Adrenal gland (tissue), 12 donors: ENCODE data around the gene NRP1. TPM values are rescaled to one million over a fixed set of nuclear protein-coding genes. Genes with fewer than 3 reads are reported as not detected.

ENCODE experiments used
- DNase-seq, 7 donors: peaks; one replicate each; pipeline ENCODE4 v3.0.0-alpha.2; 2019 to 2020
- H3K27ac ChIP-seq, 5 donors: fragments of 200-600 bp; sonication (generic) in 4 of 5; 1 replicate in 3 of 5; 2 replicates in 2 of 5; pipeline versions ENCODE4 v1.5.1 to v1.8.0; 2016 to 2020; ENCODE audit warnings: mild to moderate bottlenecking in 1 of 5
- H3K27me3 ChIP-seq: fragments of 200-600 bp; 2 replicates; pipeline ENCODE4 v1.8.0; 2021
- H3K36me3 ChIP-seq, 2 donors: fragments of 200-600 bp; replicated peaks in 1 of 2; 1 replicate in 1 of 2; 2 replicates in 1 of 2; pipeline versions ENCODE4 v1.5.1 to v1.8.0; 2018 to 2022
- H3K4me1 ChIP-seq, 2 donors: fragments of 200-600 bp; replicated peaks in 1 of 2; 1 replicate in 1 of 2; 2 replicates in 1 of 2; pipeline versions ENCODE4 v1.5.1 to v1.8.0; 2018 to 2021
- H3K4me3 ChIP-seq, 4 donors: fragments of 200-600 bp; sonication (generic) in 3 of 4; one replicate each; pipeline ENCODE4 v1.5.1; 2016 to 2018
- H3K9me3 ChIP-seq, 3 donors: fragments of 200-600 bp; sonication (generic) in 1 of 3; replicated peaks in 1 of 3; 1 replicate in 2 of 3; 2 replicates in 1 of 3; pipeline versions ENCODE4 v1.5.1 to v1.8.0; 2016 to 2021
- POLR2A ChIP-seq, 2 donors: fragments of 450-650 bp; IDR thresholded peaks; one replicate each; pipeline ENCODE4 v1.6.1; 2017; ENCODE audit warnings: antibody characterized with exemption in 2 of 2, mild to moderate bottlenecking in 2 of 2, moderate library complexity in 1 of 2
- WGBS, 4 donors: extraction: QIAGEN DNeasy Blood & Tissue Kit in 2 of 4; methylation state at CpG; one replicate each; pipeline versions ENCODE4 v1.1.5 to v1.1.7; 2013 to 2017; 5-methylcytosine and 5-hydroxymethylcytosine counted together
- intact Hi-C, 2 donors: fragments of 100-400 bp; cut with DNase I; formaldehyde crosslinking; loops; one replicate each; pipeline versions ENCODE4 v1.14.1 to v1.15.0; 2022 to 2023
- polyA plus RNA-seq, 3 donors: library from polyadenylated mRNA; stranded (reverse); fragments of 200-250 nt in 2 of 3; fragments of 350-450 nt in 1 of 3; fragmentation: Illumina TruSeq in 1 of 3; extraction: RNeasy Lipid Tissue Mini Kit (QIAGEN cat#74804) in 1 of 3; gene quantifications; one replicate each; pipeline ENCODE4 v1.2.3, GENCODE V29; 2013 to 2014
- total RNA-seq, 9 donors: library from RNA; depleted of rRNA in 4 of 9; stranded (reverse); fragments of >200 nt in 4 of 9; fragments of 120-200 nt in 1 of 9; fragmentation: NEBNext Ultra II Directional in 1 of 9; extraction: Animal tissue kit (Norgen Biotek cat#: 25700) in 1 of 9; gene quantifications; one replicate each; pipeline versions ENCODE4 v1.1.0 to v1.2.4, GENCODE V29; 2013 to 2023
- TF ChIP-seq, protein P1 (sequence below), 6 experiments: fragments of 450-650 bp in 4 of 6; fragments of 200-600 bp in 2 of 6; sonication (generic) in 1 of 6; IDR thresholded peaks; 1 replicate in 5 of 6; 2 replicates in 1 of 6; pipeline versions ENCODE4 v1.5.1 to v1.8.0; 2016 to 2021; ENCODE audit warnings: antibody characterized with exemption in 6 of 6, mild to moderate bottlenecking in 2 of 6, moderate library complexity in 1 of 6
- donor health status: healthy with polysubstance abuse.
- donor health status: Bipolar disorder and iron deficiency.
- donor health status: DM: yes; HTN: yes; CAD: no.
- donor health status: DM: no; HTN: no; CAD: no.
- donor health status: DM: no; HTN: no; CAD: no.
- donor health status: DM: yes; HTN: yes; CAD: no.

Gene NRP1
- total and polyA plus RNA-seq, 12 donors: 20.2 to 151 (median 92.1) TPM

DNA sequence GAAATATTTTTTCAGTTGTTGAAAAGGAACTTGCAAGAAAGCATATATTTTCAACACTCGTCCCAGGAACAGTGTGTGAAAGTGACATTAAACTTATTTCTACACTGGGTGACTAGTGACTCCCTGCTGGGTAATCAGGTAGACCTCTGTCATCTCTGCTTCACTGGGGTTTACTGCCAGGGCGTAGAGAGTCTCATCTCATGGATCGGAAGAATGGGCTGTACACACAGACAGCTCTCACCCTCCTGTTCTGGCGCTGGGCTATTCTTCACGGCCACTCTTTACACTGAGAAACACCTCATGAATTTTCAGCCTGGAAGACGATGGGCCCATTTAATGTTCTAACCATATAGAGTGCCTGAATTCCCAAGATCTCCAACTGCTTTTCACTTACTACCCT lies 36.4 kb downstream of the NRP1 start:
- intact Hi-C loops: no loop called here

DNA sequence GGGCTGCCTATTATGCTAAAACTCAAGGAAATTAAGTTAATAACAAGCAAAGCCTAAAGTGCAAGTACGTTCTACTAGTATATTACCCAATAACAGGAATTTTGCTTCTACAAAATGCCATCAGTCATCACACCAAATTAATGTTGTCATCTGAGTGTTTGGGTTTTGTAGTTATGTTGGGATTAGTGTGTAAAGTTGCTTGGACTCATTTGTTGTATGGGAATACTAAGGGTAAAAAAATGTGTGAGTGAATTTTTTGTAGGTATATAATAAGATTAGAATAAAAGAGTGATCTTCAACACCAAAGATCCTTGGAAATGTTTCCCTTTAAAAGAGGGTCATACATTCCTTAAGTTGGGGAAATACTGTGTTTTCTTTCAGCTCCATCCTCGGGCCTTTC lies 38.6 kb downstream of the NRP1 start:
- WGBS, 4 donors: 67 to 74% (median 70%) methylated on average over 2 of the region's 2 CpGs
- no peak for DNase-seq
- intact Hi-C loops: no loop called here
- H3K36me3 ChIP-seq: peaks cover 0 to 11% of the 10 kb centered on the region in 2 donors
- H3K4me1 ChIP-seq: peaks cover 6 to 33% of the 10 kb centered on the region in 2 donors
- no peaks in the 10 kb centered on the region for H3K9me3 ChIP-seq
- TF ChIP-seq POLR2A (IDR thresholded peaks at IDR 0.05): no peak
- TF ChIP-seq, protein P1, sequence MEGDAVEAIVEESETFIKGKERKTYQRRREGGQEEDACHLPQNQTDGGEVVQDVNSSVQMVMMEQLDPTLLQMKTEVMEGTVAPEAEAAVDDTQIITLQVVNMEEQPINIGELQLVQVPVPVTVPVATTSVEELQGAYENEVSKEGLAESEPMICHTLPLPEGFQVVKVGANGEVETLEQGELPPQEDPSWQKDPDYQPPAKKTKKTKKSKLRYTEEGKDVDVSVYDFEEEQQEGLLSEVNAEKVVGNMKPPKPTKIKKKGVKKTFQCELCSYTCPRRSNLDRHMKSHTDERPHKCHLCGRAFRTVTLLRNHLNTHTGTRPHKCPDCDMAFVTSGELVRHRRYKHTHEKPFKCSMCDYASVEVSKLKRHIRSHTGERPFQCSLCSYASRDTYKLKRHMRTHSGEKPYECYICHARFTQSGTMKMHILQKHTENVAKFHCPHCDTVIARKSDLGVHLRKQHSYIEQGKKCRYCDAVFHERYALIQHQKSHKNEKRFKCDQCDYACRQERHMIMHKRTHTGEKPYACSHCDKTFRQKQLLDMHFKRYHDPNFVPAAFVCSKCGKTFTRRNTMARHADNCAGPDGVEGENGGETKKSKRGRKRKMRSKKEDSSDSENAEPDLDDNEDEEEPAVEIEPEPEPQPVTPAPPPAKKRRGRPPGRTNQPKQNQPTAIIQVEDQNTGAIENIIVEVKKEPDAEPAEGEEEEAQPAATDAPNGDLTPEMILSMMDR (IDR thresholded peaks at IDR 0.05): no peak
- H3K27ac ChIP-seq: peak overlapping the region in 2 of 5 donors; percentile 6 to 15
- H3K4me3 ChIP-seq: no peak overlapping the region
- H3K27me3 ChIP-seq: no peaks in the 10 kb centered on the region

More for the DNA sequence above, 36.4 kb downstream of the NRP1 start:
- Histone ChIP-seq H3K27me3 (no peaks in the 10 kb centered on the region), H3K27ac (peak overlapping the region in 2 of 5 donors; percentile 24 to 54), H3K4me1 (peaks cover 6 to 30% of the 10 kb centered on the region in 2 donors), H3K4me3 (no peak overlapping the region), H3K36me3 (peaks cover 0 to 18% of the 10 kb centered on the region in 2 donors), H3K9me3 (no peaks in the 10 kb centered on the region)
- WGBS, 4 donors: 68 to 88% (median 73%) methylated on average over 6 of the region's 6 CpGs
- TF ChIP-seq, protein P1 (IDR thresholded peaks at IDR 0.05): no peak
- TF ChIP-seq POLR2A (IDR thresholded peaks at IDR 0.05): no peak
- DNase-seq: no peak

DNA sequence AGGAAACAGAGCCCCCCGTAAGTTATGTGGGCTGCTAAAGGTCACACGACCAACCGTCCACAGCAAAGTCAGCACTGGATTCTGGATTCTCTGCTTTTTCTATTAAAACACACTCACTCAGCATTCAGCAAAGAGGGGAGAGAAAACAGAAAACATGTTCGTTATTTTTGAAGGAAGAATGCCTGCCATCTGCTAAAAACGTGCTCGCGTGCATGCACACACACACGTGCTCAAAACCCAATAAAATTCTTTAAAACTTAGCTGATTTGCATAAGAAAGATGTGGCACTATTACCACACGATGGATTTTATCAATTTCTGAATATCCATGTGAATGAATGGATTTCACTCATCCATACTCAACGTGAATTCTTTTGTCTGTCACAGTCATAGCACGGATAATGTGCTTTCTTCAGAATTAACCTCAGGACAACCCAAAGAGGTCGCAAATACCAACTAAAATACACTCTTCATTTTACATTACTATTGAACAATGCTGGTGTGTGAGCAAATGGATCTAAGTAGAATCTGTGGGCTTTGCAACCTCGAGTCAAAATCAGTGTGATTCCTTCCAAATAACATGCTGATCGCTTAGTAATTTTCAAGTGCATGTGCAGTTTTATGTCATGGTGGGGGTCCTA lies 40.8 kb downstream of the NRP1 start:
- H3K4me3 ChIP-seq: no peak overlapping the region
- WGBS, 4 donors: 79 to 89% (median 83%) methylated on average over 14 of the region's 14 CpGs
- H3K27me3 ChIP-seq: no peaks in the 10 kb centered on the region
- no peaks in the 10 kb centered on the region for H3K9me3 ChIP-seq
- TF ChIP-seq POLR2A (IDR thresholded peaks at IDR 0.05): no peak
- TF ChIP-seq, protein P1 (IDR thresholded peaks at IDR 0.05): no peak
- H3K4me1 ChIP-seq: peaks cover 3 to 28% of the 10 kb centered on the region in 2 donors
- intact Hi-C loops: no loop called here
- no peak for DNase-seq
- no peak overlapping the region for H3K27ac ChIP-seq
- H3K36me3 ChIP-seq: peaks cover 0 to 8% of the 10 kb centered on the region in 2 donors

DNA sequence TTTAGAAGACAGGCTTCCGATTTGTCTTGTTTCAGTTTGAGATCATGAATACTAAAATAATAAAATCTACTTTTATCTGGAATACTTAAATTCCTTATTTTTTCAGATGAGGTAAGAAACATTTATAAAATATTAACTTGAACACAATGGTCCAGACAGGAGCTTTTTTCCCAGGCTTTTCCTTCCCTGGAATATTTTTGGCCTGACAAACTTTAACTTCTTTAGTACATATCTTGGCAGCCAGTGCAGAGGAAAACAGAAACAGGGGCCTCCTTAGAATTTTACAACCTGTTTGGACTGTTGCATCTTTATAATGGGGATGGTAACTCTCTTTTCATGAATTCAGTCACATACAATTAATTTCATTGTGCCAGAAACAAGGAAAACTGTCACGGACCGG lies 41.4 kb downstream of the NRP1 start:
- Histone ChIP-seq H3K27me3 (no peaks in the 10 kb centered on the region), H3K4me3 (no peak overlapping the region), H3K4me1 (peaks cover 0 to 23% of the 10 kb centered on the region in 2 donors), H3K36me3 (peaks cover 0 to 8% of the 10 kb centered on the region in 2 donors), H3K27ac (no peak overlapping the region), H3K9me3 (no peaks in the 10 kb centered on the region)
- intact Hi-C loops: no loop called here
- WGBS, 4 donors: 85 to 87% (median 86%) methylated on average over 3 of the region's 3 CpGs
- TF ChIP-seq, protein P1 (IDR thresholded peaks at IDR 0.05): no peak
- TF ChIP-seq POLR2A (IDR thresholded peaks at IDR 0.05): no peak
- DNase-seq: no peak
